Endothelial cell of umbilical vein (primary cell): Measurements from ENCODE around the gene RPLP1. TPM values are rescaled to one million over a fixed set of nuclear protein-coding genes. Genes with fewer than 3 reads are reported as not detected.

Experiments used
- BruUV-seq: library from RNA; stranded (reverse); fragments of 400-500 nt; replicated peaks from 2 replicates; lab custom pipeline; 2021; lab: Mats Ljungman, UMichigan
- CTCF ChIA-PET: fragments of 300-600, 350-600 bp; sonication (Branson Sonifier 250); formaldehyde crosslinking; loops from one replicate; lab custom pipeline; 2021; ENCODE audit warnings: antibody characterized with exemption, inconsistent platforms; lab: Charles Lee
- POLR2A ChIA-PET: fragments of 300-600, 350-600 bp; sonication (Branson Sonifier 250); formaldehyde crosslinking; loops from one replicate; lab custom pipeline; 2021; ENCODE audit warnings: antibody characterized with exemption, inconsistent platforms; lab: Charles Lee
- DNase-seq: peaks from one replicate; pipeline ENCODE4 v3.0.0-alpha.2; 2011; ENCODE audit warnings: low read depth, low spot score
- FAIRE-seq: peaks from 2 replicates; lab custom pipeline; 2011; peaks lifted over from hg19 to GRCh38; lab: Jason Lieb, UNC
- H2AFZ ChIP-seq: 2 replicates; pipeline ENCODE4 v1.6.0; 2012; ENCODE audit warnings: low read depth, low read length, control low read depth, inconsistent platforms
- H3K27ac ChIP-seq: 2 replicates; pipeline ENCODE4 v1.5.1; 2011; ENCODE audit warnings: low read depth, mild to moderate bottlenecking, control low read depth, low read length, moderate library complexity; ENCODE audit not compliant: insufficient read depth
- H3K27me3 ChIP-seq, 2 experiments: 2 replicates each; pipeline versions ENCODE4 v1.6.0 to v1.6.1; 2011; ENCODE audit warnings: low read length in 2 of 2, mixed read lengths in 1 of 2; ENCODE audit not compliant: control insufficient read depth in 2 of 2, insufficient read depth in 2 of 2
- H3K36me3 ChIP-seq, 2 experiments: 2 replicates in 1 of 2; 3 replicates in 1 of 2; pipeline ENCODE4 v1.5.1; 2011; ENCODE audit warnings: low read length in 2 of 2, mild to moderate bottlenecking in 1 of 2, moderate library complexity in 1 of 2; ENCODE audit not compliant: control insufficient read depth in 2 of 2, insufficient read depth in 2 of 2; ENCODE audit errors: extremely low read depth in 1 of 2
- H3K4me1 ChIP-seq: 3 replicates; pipeline ENCODE4 v1.5.1; 2011; ENCODE audit warnings: mild to moderate bottlenecking, low read length; ENCODE audit not compliant: control insufficient read depth, insufficient read depth; ENCODE audit errors: extremely low read depth
- H3K4me2 ChIP-seq: 2 replicates; pipeline ENCODE4 v1.6.1; 2011; ENCODE audit warnings: low read length, control low read depth, mixed read lengths; ENCODE audit not compliant: insufficient read depth
- H3K4me3 ChIP-seq, 3 experiments: fragments of 200-600 bp in 1 of 3; sonication (generic), shearing (Covaris generic) in 1 of 3; replicated peaks in 1 of 3; 2 replicates each; pipeline ENCODE4 v1.5.1; 2011 to 2016; ENCODE audit warnings: control low read depth in 3 of 3, low read length in 3 of 3, mild to moderate bottlenecking in 2 of 3, inconsistent platforms in 1 of 3, low read depth in 1 of 3, moderate library complexity in 1 of 3; ENCODE audit not compliant: insufficient read depth in 1 of 3
- H3K79me2 ChIP-seq: 2 replicates; pipeline ENCODE4 v1.6.0; 2012; ENCODE audit warnings: low read length, inconsistent platforms; ENCODE audit not compliant: control insufficient read depth, insufficient read depth
- H3K9ac ChIP-seq: replicated peaks from 2 replicates; pipeline ENCODE3; 2011; ENCODE audit warnings: low read length, control low read depth; ENCODE audit not compliant: insufficient read depth; ENCODE audit errors: extremely low read depth
- H3K9me1 ChIP-seq: replicated peaks from 3 replicates; pipeline ENCODE4 v1.6.0; 2011; ENCODE audit warnings: mild to moderate bottlenecking, low read length; ENCODE audit not compliant: control insufficient read depth, insufficient read depth; ENCODE audit errors: extremely low read depth
- H3K9me3 ChIP-seq: replicated peaks from 2 replicates; pipeline ENCODE4 v1.5.1; 2012; ENCODE audit warnings: low read length, inconsistent platforms; ENCODE audit not compliant: control insufficient read depth, insufficient read depth
- H4K20me1 ChIP-seq: replicated peaks from 2 replicates; pipeline ENCODE3; 2011; ENCODE audit warnings: mild to moderate bottlenecking, low read length; ENCODE audit not compliant: control insufficient read depth, insufficient read depth; ENCODE audit errors: extremely low read depth
- CTCF ChIP-seq, 2 donors: IDR thresholded peaks; 1 replicate in 1 of 2; 2 replicates in 1 of 2; pipeline ENCODE4 v1.5.1; 2011; ENCODE audit warnings: low read length in 2 of 2, mild to moderate bottlenecking in 2 of 2, moderate library complexity in 2 of 2, control low read depth in 1 of 2, inconsistent platforms in 1 of 2, low read depth in 1 of 2; ENCODE audit not compliant: insufficient read depth in 1 of 2; ENCODE audit errors: extremely low read depth in 1 of 2
- EZH2 ChIP-seq: IDR thresholded peaks from 2 replicates; pipeline ENCODE4 v1.6.1; 2012; ENCODE audit warnings: borderline replicate concordance, low read depth, mild to moderate bottlenecking, moderate library complexity, low read length, inconsistent platforms; ENCODE audit not compliant: severe bottlenecking
- FOS ChIP-seq: IDR thresholded peaks from 2 replicates; pipeline ENCODE4 v1.6.1; 2011; ENCODE audit warnings: mild to moderate bottlenecking, low read length, moderate library complexity, borderline replicate concordance; ENCODE audit not compliant: insufficient read depth
- GATA2 ChIP-seq: IDR thresholded peaks from 2 replicates; pipeline ENCODE4 v1.7.0; 2011; ENCODE audit warnings: low read depth, mild to moderate bottlenecking, moderate library complexity, mixed read lengths, low read length; ENCODE audit not compliant: insufficient read length, insufficient read depth
- JUN ChIP-seq: IDR thresholded peaks from 2 replicates; pipeline ENCODE4 v1.6.1; 2011; ENCODE audit warnings: borderline replicate concordance, low read depth; ENCODE audit not compliant: insufficient read length, insufficient read depth
- MAX ChIP-seq: IDR thresholded peaks from 2 replicates; pipeline ENCODE4 v1.6.1; 2011; ENCODE audit not compliant: insufficient read depth, insufficient read length
- MYC ChIP-seq: IDR thresholded peaks from one replicate; pipeline ENCODE4 v1.6.1; 2011; ENCODE audit warnings: mild to moderate bottlenecking, low read depth, low read length
- POLR2A ChIP-seq: IDR thresholded peaks from 2 replicates; pipeline ENCODE4 v1.6.1; 2012; ENCODE audit warnings: low read depth, mild to moderate bottlenecking, control low read depth, low read length
- POLR2AphosphoS5 ChIP-seq: IDR thresholded peaks from 2 replicates; pipeline ENCODE4 v1.6.1; 2012; ENCODE audit warnings: low read depth, mild to moderate bottlenecking, control low read depth, low read length, moderate library complexity; ENCODE audit not compliant: insufficient read depth
- dilution Hi-C: fragments of 300-500 bp; cut with MboI; formaldehyde crosslinking; loops from one replicate; pipeline ENCODE4 v1.15.0; 2019; ENCODE audit warnings: low sequenced_read_pairs; ENCODE audit not compliant: extremely low pct_ligation_motif_present
- intact Hi-C: fragments of 100-400 bp; cut with micrococcal nuclease; formaldehyde crosslinking; loops from one replicate; pipeline ENCODE4 v1.10.0; 2022
- polyA plus RNA-seq, 4 experiments: library from polyadenylated mRNA; depleted of rRNA in 3 of 4; stranded (reverse) in 3 of 4; unstranded in 1 of 4; fragments of >200 nt; gene quantifications; 2 replicates each; pipeline versions ENCODE4 v1.2.1 to v1.2.3, GENCODE V29; 2011 to 2012; ENCODE audit warnings: missing spikeins in 1 of 4
- total RNA-seq: library from RNA; stranded (reverse); gene quantifications from 2 replicates; pipeline ENCODE4 v1.2.3, GENCODE V29; 2021

Gene RPLP1
- total and polyA plus RNA-seq, 2 donors (not counting 3 experiments of a cell fraction or from before 2014, with no cell fraction given), result 1,603 to 2,985 TPM

GRCh38 chr15:69443032-69443611 lies 9.5 kb upstream of the RPLP1 start:
- Histone ChIP-seq H3K4me3 (no peak overlapping the region), H3K4me1 (no peaks in the 10 kb centered on the region), H4K20me1 (no peaks in the 10 kb centered on the region), H3K27me3 (no peaks in the 10 kb centered on the region), H3K9me1 (no peaks in the 10 kb centered on the region), H3K79me2 (no peaks in the 10 kb centered on the region), H3K27ac (no peak overlapping the region), H3K4me2 (no peak overlapping the region), H3K9ac (no peak overlapping the region), H3K9me3 (no peaks in the 10 kb centered on the region), H3K36me3 (peaks cover 4 to 28% of the 10 kb centered on the region in 2 experiments), H2AFZ (no peak overlapping the region)
- no peak for DNase-seq
- ChIA-PET POLR2A (interaction anchor here (0.6 to 1.2 kb wide), 3 partner anchors 9 to 28 kb away, joined by 4 to 12 read pairs (median 8); no protein-coding TSS in a partner anchor), CTCF (interaction anchor here (0.6 to 0.7 kb wide), 3 partner anchors 124 to 818 kb away, joined by 3 to 4 read pairs (median 3); no protein-coding TSS in a partner anchor)
- intact Hi-C loops, result no loop called here
- no peak for FAIRE-seq
- no TSS peak for BruUV-seq
- TF ChIP-seq FOS, result no peak
- no peak for TF ChIP-seq MYC
- TF ChIP-seq POLR2AphosphoS5, result no peak
- TF ChIP-seq CTCF (IDR thresholded peaks at IDR 0.05; ENCODE audit: extremely low read depth in 1 of 2, insufficient read depth in 1 of 2, low read depth in 1 of 2, low read length in 2 of 2), result no peak
- no peak for TF ChIP-seq POLR2A
- TF ChIP-seq EZH2, result no peak
- no peak for TF ChIP-seq JUN
- TF ChIP-seq MAX, result no peak
- TF ChIP-seq GATA2, result no peak
- dilution Hi-C loops, result no loop called here
